ENCODE results near the gene INO80.

DNA sequence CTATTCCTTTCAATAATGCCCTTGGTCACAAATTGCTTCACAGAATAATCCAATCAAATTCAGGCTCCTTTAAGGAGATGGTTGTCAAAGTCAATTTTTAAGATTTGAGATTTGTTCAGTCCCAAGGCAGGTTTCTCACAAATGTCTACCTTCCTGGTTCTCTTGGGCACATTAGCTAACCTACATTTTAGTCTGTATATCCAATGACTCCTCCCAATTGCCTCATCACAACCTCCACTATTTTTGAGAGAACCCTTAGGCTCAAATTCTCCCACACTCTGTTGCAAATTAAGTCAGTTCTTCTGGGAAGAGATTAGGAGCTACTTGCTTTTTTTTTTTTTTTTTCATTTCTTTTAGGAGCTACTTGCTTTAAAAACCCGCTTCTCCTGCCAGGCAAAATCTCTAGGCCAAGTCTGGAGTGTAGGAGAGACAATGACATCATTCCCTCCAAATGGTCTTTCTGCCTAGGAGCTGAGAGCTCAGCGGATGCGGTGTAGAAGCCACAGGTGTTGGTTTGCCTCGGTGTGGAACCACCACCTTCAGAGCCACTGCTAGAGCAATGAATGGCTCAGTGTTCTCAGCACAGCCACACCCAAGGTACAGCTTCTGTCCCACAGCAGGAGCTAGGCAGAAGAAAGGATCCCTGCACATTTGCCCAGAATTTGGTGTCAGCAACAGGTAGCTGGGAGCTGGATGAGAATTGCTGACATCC is 10.0 kb upstream of the INO80 start:
- TF ChIP-seq, protein P1, sequence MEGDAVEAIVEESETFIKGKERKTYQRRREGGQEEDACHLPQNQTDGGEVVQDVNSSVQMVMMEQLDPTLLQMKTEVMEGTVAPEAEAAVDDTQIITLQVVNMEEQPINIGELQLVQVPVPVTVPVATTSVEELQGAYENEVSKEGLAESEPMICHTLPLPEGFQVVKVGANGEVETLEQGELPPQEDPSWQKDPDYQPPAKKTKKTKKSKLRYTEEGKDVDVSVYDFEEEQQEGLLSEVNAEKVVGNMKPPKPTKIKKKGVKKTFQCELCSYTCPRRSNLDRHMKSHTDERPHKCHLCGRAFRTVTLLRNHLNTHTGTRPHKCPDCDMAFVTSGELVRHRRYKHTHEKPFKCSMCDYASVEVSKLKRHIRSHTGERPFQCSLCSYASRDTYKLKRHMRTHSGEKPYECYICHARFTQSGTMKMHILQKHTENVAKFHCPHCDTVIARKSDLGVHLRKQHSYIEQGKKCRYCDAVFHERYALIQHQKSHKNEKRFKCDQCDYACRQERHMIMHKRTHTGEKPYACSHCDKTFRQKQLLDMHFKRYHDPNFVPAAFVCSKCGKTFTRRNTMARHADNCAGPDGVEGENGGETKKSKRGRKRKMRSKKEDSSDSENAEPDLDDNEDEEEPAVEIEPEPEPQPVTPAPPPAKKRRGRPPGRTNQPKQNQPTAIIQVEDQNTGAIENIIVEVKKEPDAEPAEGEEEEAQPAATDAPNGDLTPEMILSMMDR (conservative IDR thresholded peaks at IDR 0.05; ENCODE audit: low read depth, low read length) = no peak
- no peak for TF ChIP-seq EZH2 (IDR thresholded peaks at IDR 0.05; ENCODE audit: low read length, unreplicated experiment)
- no peak for TF ChIP-seq EZH2phosphoT487 (IDR thresholded peaks at IDR 0.05; ENCODE audit: borderline replicate concordance, low read length)
